CD14-positive monocyte (primary cell): ENCODE data around the gene OPTC. TPM values are rescaled to one million over a fixed set of nuclear protein-coding genes. Genes with fewer than 3 reads are reported as not detected.
A peak's percentile ranks its signal among the peaks of the same experiment; 100 is the strongest.

Experiments used
- DNase-seq, 3 donors: peaks; one replicate each; pipeline ENCODE4 v3.0.0-alpha.2; 2011 to 2022
- H2AFZ ChIP-seq: 2 replicates; pipeline ENCODE4 v1.6.0; 2012; ENCODE audit warnings: mild to moderate bottlenecking, low read depth, low read length, inconsistent platforms; ENCODE audit not compliant: insufficient read depth, poor library complexity, severe bottlenecking
- H3K27ac ChIP-seq, 2 donors: 1 replicate in 1 of 2; 2 replicates in 1 of 2; pipeline ENCODE4 v1.5.1; 2012 to 2013; ENCODE audit warnings: low read length in 2 of 2, control low read depth in 1 of 2, inconsistent platforms in 1 of 2, low read depth in 1 of 2, mild to moderate bottlenecking in 1 of 2
- H3K27me3 ChIP-seq, 2 donors: one replicate each; pipeline versions ENCODE4 v1.6.0 to v1.6.1; 2011 to 2013; ENCODE audit warnings: low read length in 2 of 2; ENCODE audit not compliant: control insufficient read depth in 2 of 2, insufficient read depth in 2 of 2
- H3K36me3 ChIP-seq, 2 donors: replicated peaks in 1 of 2; 1 replicate in 1 of 2; 2 replicates in 1 of 2; pipeline versions ENCODE4 v1.5.1 to v1.6.1; 2012 to 2013; ENCODE audit warnings: low read length in 2 of 2, control low read depth in 1 of 2, inconsistent platforms in 1 of 2, mild to moderate bottlenecking in 1 of 2; ENCODE audit not compliant: insufficient read depth in 2 of 2, control insufficient read depth in 1 of 2
- H3K4me1 ChIP-seq, 2 donors: 1 replicate in 1 of 2; 2 replicates in 1 of 2; pipeline versions ENCODE4 v1.5.1 to v1.6.1; 2012 to 2013; ENCODE audit warnings: low read length in 2 of 2, control low read depth in 1 of 2, inconsistent platforms in 1 of 2, mild to moderate bottlenecking in 1 of 2, moderate library complexity in 1 of 2; ENCODE audit not compliant: insufficient read depth in 2 of 2, control insufficient read depth in 1 of 2
- H3K4me2 ChIP-seq: replicated peaks from 2 replicates; pipeline ENCODE3; 2012; ENCODE audit warnings: low read length, moderate library complexity, mild to moderate bottlenecking; ENCODE audit not compliant: poor library complexity, severe bottlenecking; ENCODE audit errors: extremely low read depth
- H3K4me3 ChIP-seq, 3 experiments: fragments of 200-600 bp in 1 of 3; sonication (generic) in 1 of 3; replicated peaks in 1 of 3; 1 replicate in 2 of 3; 2 replicates in 1 of 3; pipeline ENCODE4 v1.5.1; 2011 to 2013; ENCODE audit warnings: low read length in 3 of 3, mild to moderate bottlenecking in 3 of 3, control low read depth in 2 of 3, low read depth in 2 of 3, inconsistent platforms in 1 of 3, moderate library complexity in 1 of 3
- H3K79me2 ChIP-seq: 2 replicates; pipeline ENCODE4 v1.6.0; 2012; ENCODE audit warnings: mild to moderate bottlenecking, control low read depth, inconsistent platforms, low read length, moderate library complexity; ENCODE audit not compliant: insufficient read depth
- H3K9ac ChIP-seq: 2 replicates; pipeline ENCODE4 v1.6.0; 2017; ENCODE audit warnings: low read length, mild to moderate bottlenecking; ENCODE audit not compliant: insufficient read depth, poor library complexity, severe bottlenecking
- H3K9me3 ChIP-seq, 2 donors: replicated peaks in 1 of 2; 1 replicate in 1 of 2; 2 replicates in 1 of 2; pipeline versions ENCODE4 v1.5.1 to v1.6.1; 2012 to 2013; ENCODE audit warnings: low read length in 2 of 2, control low read depth in 1 of 2; ENCODE audit not compliant: control insufficient read depth in 1 of 2, insufficient read depth in 1 of 2
- H4K20me1 ChIP-seq: 2 replicates; pipeline ENCODE4 v1.6.0; 2012; ENCODE audit warnings: mild to moderate bottlenecking, low read length, control low read depth, moderate library complexity; ENCODE audit not compliant: insufficient read depth
- H3K27ac Mint-ChIP-seq, 7 donors: one replicate each; pipeline ENCODE4 v1.8.0; 2020; ENCODE audit warnings: mild to moderate bottlenecking in 7 of 7, mixed read lengths in 7 of 7, moderate library complexity in 6 of 7, inconsistent platforms in 2 of 7
- H3K27me3 Mint-ChIP-seq, 3 donors: one replicate each; pipeline ENCODE4 v1.8.0; 2021 to 2022; ENCODE audit warnings: low read depth in 3 of 3, mild to moderate bottlenecking in 3 of 3, mixed read lengths in 3 of 3, moderate library complexity in 3 of 3, inconsistent platforms in 1 of 3
- H3K36me3 Mint-ChIP-seq, 2 donors: one replicate each; pipeline ENCODE4 v1.8.0; 2020; ENCODE audit warnings: mixed read lengths in 2 of 2, inconsistent platforms in 1 of 2, mild to moderate bottlenecking in 1 of 2
- H3K4me1 Mint-ChIP-seq: one replicate; pipeline ENCODE4 v1.8.0; 2020; ENCODE audit warnings: mild to moderate bottlenecking, mixed read lengths
- H3K4me3 Mint-ChIP-seq, 2 donors: one replicate each; pipeline ENCODE4 v1.8.0; 2020; ENCODE audit warnings: mild to moderate bottlenecking in 2 of 2, mixed read lengths in 2 of 2, moderate library complexity in 1 of 2
- H3K9me3 Mint-ChIP-seq, 7 donors: one replicate each; pipeline ENCODE4 v1.8.0; 2020 to 2022; ENCODE audit warnings: mixed read lengths in 7 of 7, mild to moderate bottlenecking in 6 of 7, moderate library complexity in 6 of 7, inconsistent platforms in 2 of 7
- WGBS: methylation state at CpG from one replicate; pipeline ENCODE4 v1.1.5; 2013; ENCODE audit warnings: missing lambda C conversion rate; ENCODE audit not compliant: insufficient coverage; 5-methylcytosine and 5-hydroxymethylcytosine counted together
- intact Hi-C, 2 donors: fragments of 100-400 bp; cut with micrococcal nuclease; formaldehyde crosslinking; loops; one replicate each; pipeline versions ENCODE4 v1.15.0 to v1.15.1; 2023
- polyA plus RNA-seq, 3 donors: library from polyadenylated mRNA; depleted of rRNA in 1 of 3; unstranded in 2 of 3; stranded (reverse) in 1 of 3; fragments of 300-500 nt in 2 of 3; fragments of >200 nt in 1 of 3; fragmentation: Illumina TruSeq in 2 of 3; gene quantifications; 1 replicate in 2 of 3; 2 replicates in 1 of 3; pipeline ENCODE4 v1.2.3, GENCODE V29; 2012 to 2021
- TF ChIP-seq, protein P1 (sequence below): fragments of 200-600 bp; IDR thresholded peaks from one replicate; pipeline ENCODE4 v1.8.0; 2022; ENCODE audit warnings: antibody characterized with exemption, mild to moderate bottlenecking

OPTC gene
- polyA plus RNA-seq, 3 donors, result not detected

DNA sequence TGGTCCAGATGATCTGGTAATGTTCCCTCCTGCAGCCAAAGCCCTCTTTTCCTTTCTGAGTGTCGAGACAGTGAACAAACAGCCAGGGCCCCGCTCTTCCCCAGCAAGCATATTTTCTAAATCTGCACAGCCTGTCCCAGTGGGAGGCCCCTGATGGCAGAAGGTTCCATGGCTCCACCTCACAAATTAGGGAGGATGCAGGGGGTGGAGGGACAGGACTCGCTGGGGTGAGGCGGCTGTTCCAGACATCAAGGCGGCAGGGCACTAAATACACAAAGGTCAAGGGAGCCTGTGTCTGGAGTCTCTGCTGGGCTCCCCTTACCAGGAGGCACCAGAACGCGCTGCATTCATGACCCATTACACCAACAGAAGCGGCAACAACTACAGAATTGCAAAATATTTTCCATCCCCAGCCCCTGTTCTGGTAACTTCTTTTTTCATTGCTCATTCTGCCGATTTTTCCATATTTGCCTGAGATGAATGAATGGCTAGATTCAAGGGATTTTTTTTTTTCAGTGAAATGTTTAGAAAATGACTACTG is 45.4 kb upstream of the OPTC start:
- 95% methylated on average over 3 of the region's 9 CpGs for WGBS
- Histone ChIP-seq H3K9ac (no peak overlapping the region), H2AFZ (no peak overlapping the region), H3K4me3 (no peak overlapping the region), H3K4me2 (no peak overlapping the region), H4K20me1 (no peaks in the 10 kb centered on the region), H3K27ac (no peak overlapping the region), H3K27me3 (no peaks in the 10 kb centered on the region), H3K4me1 (peaks cover 13% of the 10 kb centered on the region in 2 donors), H3K36me3 (no peaks in the 10 kb centered on the region), H3K9me3 (peaks cover 4 to 6% of the 10 kb centered on the region in 2 donors), H3K79me2 (no peaks in the 10 kb centered on the region)
- Mint-ChIP-seq H3K9me3 (peaks cover 0 to 12% (median 6%) of the 10 kb centered on the region in 7 donors), H3K27ac (no peak overlapping the region), H3K4me1 (peaks cover 15% of the 10 kb centered on the region), H3K27me3 (peaks cover 12 to 31% (median 23%) of the 10 kb centered on the region in 3 donors), H3K36me3 (peaks cover 2 to 3% of the 10 kb centered on the region in 2 donors), H3K4me3 (peak overlapping the region in 1 of 2 donors; percentile 49)
- intact Hi-C loops, result no loop called here
- no peak for DNase-seq
- TF ChIP-seq, protein P1, sequence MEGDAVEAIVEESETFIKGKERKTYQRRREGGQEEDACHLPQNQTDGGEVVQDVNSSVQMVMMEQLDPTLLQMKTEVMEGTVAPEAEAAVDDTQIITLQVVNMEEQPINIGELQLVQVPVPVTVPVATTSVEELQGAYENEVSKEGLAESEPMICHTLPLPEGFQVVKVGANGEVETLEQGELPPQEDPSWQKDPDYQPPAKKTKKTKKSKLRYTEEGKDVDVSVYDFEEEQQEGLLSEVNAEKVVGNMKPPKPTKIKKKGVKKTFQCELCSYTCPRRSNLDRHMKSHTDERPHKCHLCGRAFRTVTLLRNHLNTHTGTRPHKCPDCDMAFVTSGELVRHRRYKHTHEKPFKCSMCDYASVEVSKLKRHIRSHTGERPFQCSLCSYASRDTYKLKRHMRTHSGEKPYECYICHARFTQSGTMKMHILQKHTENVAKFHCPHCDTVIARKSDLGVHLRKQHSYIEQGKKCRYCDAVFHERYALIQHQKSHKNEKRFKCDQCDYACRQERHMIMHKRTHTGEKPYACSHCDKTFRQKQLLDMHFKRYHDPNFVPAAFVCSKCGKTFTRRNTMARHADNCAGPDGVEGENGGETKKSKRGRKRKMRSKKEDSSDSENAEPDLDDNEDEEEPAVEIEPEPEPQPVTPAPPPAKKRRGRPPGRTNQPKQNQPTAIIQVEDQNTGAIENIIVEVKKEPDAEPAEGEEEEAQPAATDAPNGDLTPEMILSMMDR, result no peak

DNA sequence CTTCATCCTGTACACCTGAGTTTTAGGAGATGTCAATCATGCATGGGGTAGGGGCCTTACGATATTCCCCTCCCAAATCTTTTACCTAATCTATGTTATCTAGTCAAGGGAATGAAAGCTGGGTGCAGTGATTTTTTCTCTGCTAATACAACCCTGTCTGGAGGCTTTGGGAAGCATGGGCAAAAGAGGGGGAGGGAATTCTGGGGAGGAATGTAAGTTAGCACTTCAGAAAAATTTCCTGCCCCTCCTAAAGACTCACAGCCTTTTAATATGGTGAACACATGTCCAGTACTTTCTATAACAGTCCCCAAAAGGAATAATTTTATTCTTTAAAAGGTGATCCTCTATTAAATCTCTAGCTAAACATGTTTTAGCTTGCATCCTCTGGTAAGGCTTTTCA is 44.0 kb upstream of the OPTC start:
- DNase-seq, result no peak
- Histone ChIP-seq H3K4me1 (peaks cover 13% of the 10 kb centered on the region in 2 donors), H3K79me2 (no peaks in the 10 kb centered on the region), H3K27me3 (no peaks in the 10 kb centered on the region), H3K4me2 (no peak overlapping the region), H4K20me1 (no peaks in the 10 kb centered on the region), H3K36me3 (no peaks in the 10 kb centered on the region), H3K9me3 (peaks cover 2 to 4% of the 10 kb centered on the region in 2 donors), H3K4me3 (no peak overlapping the region), H2AFZ (no peak overlapping the region), H3K27ac (no peak overlapping the region), H3K9ac (no peak overlapping the region)
- TF ChIP-seq, protein P1, result no peak
- peaks cover 1% of the 10 kb centered on the region in 2 donors for H3K36me3 Mint-ChIP-seq
- H3K9me3 Mint-ChIP-seq, result peaks cover 0 to 8% (median 4%) of the 10 kb centered on the region in 7 donors
- peaks cover 15% of the 10 kb centered on the region for H3K4me1 Mint-ChIP-seq
- WGBS, result no CpG with 5 or more reads among the region's 1 CpG
- H3K4me3 Mint-ChIP-seq, result no peak overlapping the region
- no peak overlapping the region for H3K27ac Mint-ChIP-seq
- peaks cover 13 to 31% (median 24%) of the 10 kb centered on the region in 3 donors for H3K27me3 Mint-ChIP-seq
- intact Hi-C loops, result no loop called here
